Measurements from ENCODE around the gene VPS4A.
"Not testable (repeated sequence)": the region's sequence is repeated elsewhere in the genome, so short reads cannot be mapped to it uniquely, and the experiment has no call there.

GRCh38 chr16:69360070-69360469 is 48.9 kb downstream of the VPS4A start:
- not testable (repeated sequence) for TF ChIP-seq CTCF, POLR2A (IDR thresholded peaks at IDR 0.05)

Data from testis (tissue), 2 donors.